Chondrocyte (in vitro differentiated cells): ENCODE data around the gene EEF1AKMT3. TPM values are rescaled to one million over a fixed set of nuclear protein-coding genes. Genes with fewer than 3 reads are reported as not detected.

Experiments used
- DNase-seq: peaks from one replicate; pipeline ENCODE4 v3.0.0; 2021; ENCODE audit warnings: mixed read lengths, low spot score
- H3K27ac Mint-ChIP-seq: one replicate; pipeline ENCODE4 v1.8.0; 2021; ENCODE audit warnings: mild to moderate bottlenecking, moderate library complexity, mixed read lengths; ENCODE audit not compliant: unreplicated experiment
- H3K27me3 Mint-ChIP-seq: 2 replicates; pipeline ENCODE4 v1.8.0; 2021; ENCODE audit warnings: low read depth, mixed read lengths
- H3K36me3 Mint-ChIP-seq: 2 replicates; pipeline ENCODE4 v1.8.0; 2021; ENCODE audit warnings: low read depth, mixed read lengths
- H3K4me1 Mint-ChIP-seq: 2 replicates; pipeline ENCODE4 v1.8.0; 2021; ENCODE audit warnings: low read depth, mild to moderate bottlenecking, mixed read lengths
- H3K4me3 Mint-ChIP-seq: one replicate; pipeline ENCODE4 v1.8.0; 2021; ENCODE audit warnings: mild to moderate bottlenecking, moderate library complexity, mixed read lengths; ENCODE audit not compliant: unreplicated experiment
- H3K9me3 Mint-ChIP-seq: 2 replicates; pipeline ENCODE4 v1.8.0; 2021; ENCODE audit warnings: low read depth, mixed read lengths
- CTCF ChIP-seq: fragments of 200-600 bp; sonication (generic); IDR thresholded peaks from 2 replicates; pipeline ENCODE4 v1.5.0; 2021; ENCODE audit warnings: antibody characterized with exemption, mild to moderate bottlenecking, moderate library complexity
- total RNA-seq: library from RNA; stranded (reverse); gene quantifications from 3 replicates; pipeline ENCODE4 v1.2.1, GENCODE V29; 2021

The EEF1AKMT3 gene
- total RNA-seq, 1 donor from 2014 or later: 13.6 TPM

- no peak overlapping the region for H3K27ac Mint-ChIP-seq
- H3K4me1 Mint-ChIP-seq: peaks cover 22% of the 10 kb centered on the region
- DNase-seq: peak; percentile 89
- peak overlapping the region; percentile 65 for H3K4me3 Mint-ChIP-seq
- H3K9me3 Mint-ChIP-seq: no peaks in the 10 kb centered on the region
- TF ChIP-seq CTCF: no peak
- peaks cover 46% of the 10 kb centered on the region for H3K27me3 Mint-ChIP-seq
- no peaks in the 10 kb centered on the region for H3K36me3 Mint-ChIP-seq
Measured at GRCh38 chr12:57736741-57737466, 35.5 kb upstream of the EEF1AKMT3 start.

GRCh38 chr12:57737467-57738460 is 34.6 kb upstream of the EEF1AKMT3 start:
- Mint-ChIP-seq H3K9me3 (no peaks in the 10 kb centered on the region), H3K4me1 (peaks cover 22% of the 10 kb centered on the region), H3K27ac (no peak overlapping the region), H3K36me3 (no peaks in the 10 kb centered on the region), H3K4me3 (no peak overlapping the region), H3K27me3 (peaks cover 43% of the 10 kb centered on the region)
- TF ChIP-seq CTCF: peak; percentile 77
- DNase-seq: peak; percentile 84

- no peak within 1 kb of the TSS for H3K27ac Mint-ChIP-seq
- H3K27me3 Mint-ChIP-seq: peaks cover 43% of the 10 kb centered on the region
- peaks cover 22% of the 10 kb centered on the region for H3K4me1 Mint-ChIP-seq
Measured at GRCh38 chr12:57738661-57739237, 33.7 kb upstream of the EEF1AKMT3 start, which contains the start of gene AGAP2. TSS of gene AGAP2 (minus strand) at chr12:57738742. CDS start at chr12:57738246, 496 bp downstream.

GRCh38 chr12:57739387-57739786 is 33.0 kb upstream of the EEF1AKMT3 start:
- H3K27me3 Mint-ChIP-seq: peaks cover 41% of the 10 kb centered on the region
- peaks cover 25% of the 10 kb centered on the region for H3K4me1 Mint-ChIP-seq
- H3K4me3 Mint-ChIP-seq: peak overlapping the region; percentile 57
- TF ChIP-seq CTCF: no peak
- DNase-seq: no peak
- no peaks in the 10 kb centered on the region for H3K9me3 Mint-ChIP-seq
- H3K27ac Mint-ChIP-seq: no peak overlapping the region
- no peaks in the 10 kb centered on the region for H3K36me3 Mint-ChIP-seq

More at GRCh38 chr12:57738661-57739237, 33.7 kb upstream of the EEF1AKMT3 start, which contains the start of gene AGAP2:
- peak within 1 kb of the TSS; percentile 57 for H3K4me3 Mint-ChIP-seq
- H3K9me3 Mint-ChIP-seq: no peaks in the 10 kb centered on the region
- H3K36me3 Mint-ChIP-seq: no peaks in the 10 kb centered on the region
- no peak for TF ChIP-seq CTCF
- DNase-seq: peak; percentile 74
